ENCODE measurements around the gene SLC44A2. TPM values are rescaled to one million over a fixed set of nuclear protein-coding genes. Genes with fewer than 3 reads are reported as not detected.
A peak's percentile ranks its signal among the peaks of the same experiment; 100 is the strongest.

SLC44A2 gene
- total and polyA plus RNA-seq, 10 of the 15 experiments (the other 5 are each of a cell fraction or from before 2014, with no cell fraction given) = 3.0 to 51.3 (median 26.8) TPM

- no peak overlapping the region for H3K27ac ChIP-seq (ENCODE audit: control insufficient read depth, insufficient read depth)
- no peak for FAIRE-seq
- peaks cover 2% of the 10 kb centered on the region; the same call in 1 of the 2 replicates for H3K4me1 ChIP-seq (ENCODE audit: control insufficient read depth, insufficient read depth, low read length)
- no peak for DNase-seq (ENCODE audit: low read depth, low spot score)
- TF ChIP-seq, protein P1, sequence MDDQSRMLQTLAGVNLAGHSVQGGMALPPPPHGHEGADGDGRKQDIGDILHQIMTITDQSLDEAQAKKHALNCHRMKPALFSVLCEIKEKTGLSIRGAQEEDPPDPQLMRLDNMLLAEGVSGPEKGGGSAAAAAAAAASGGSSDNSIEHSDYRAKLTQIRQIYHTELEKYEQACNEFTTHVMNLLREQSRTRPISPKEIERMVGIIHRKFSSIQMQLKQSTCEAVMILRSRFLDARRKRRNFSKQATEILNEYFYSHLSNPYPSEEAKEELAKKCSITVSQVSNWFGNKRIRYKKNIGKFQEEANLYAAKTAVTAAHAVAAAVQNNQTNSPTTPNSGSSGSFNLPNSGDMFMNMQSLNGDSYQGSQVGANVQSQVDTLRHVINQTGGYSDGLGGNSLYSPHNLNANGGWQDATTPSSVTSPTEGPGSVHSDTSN (IDR thresholded peaks at IDR 0.05; ENCODE audit: insufficient replicate concordance, low read depth, low read length) = peak; percentile 51
- TF ChIP-seq RB1 (IDR thresholded peaks at IDR 0.05; ENCODE audit: borderline replicate concordance) (no peak), RUNX3 (IDR thresholded peaks at IDR 0.05; ENCODE audit: low read length) (no peak), PKNOX1 (IDR thresholded peaks at IDR 0.05) (peak; percentile 80)
- ChIA-PET POLR2A (interaction anchor here (4.0 kb wide), 1 partner anchor 62 kb away, joined by 24 read pairs; no protein-coding TSS in a partner anchor), RAD21 (ENCODE audit: unreplicated experiment) (interaction anchor here (1.5 to 5.7 kb wide), 4 partner anchors 20 to 116 kb away, joined by 3 to 250 read pairs (median 93); partner anchors contain the start of gene QTRT1), CTCF (interaction anchor here (0.6 to 9.3 kb wide), 4 partner anchors 61 to 155 kb away, joined by 3 to 397 read pairs (median 112); partner anchors contain the start of gene QTRT1), SMC1A (ENCODE audit: uncharacterized antibody, unreplicated experiment) (interaction anchor here (1.4 to 9.0 kb wide), 3 partner anchors 52 to 116 kb away, joined by 4 to 252 read pairs (median 103); partner anchors contain the start of gene QTRT1)
- no peaks in the 10 kb centered on the region for H4K20me1 ChIP-seq (ENCODE audit: control insufficient read depth, insufficient read depth)
- ATAC-seq = no peak
- 47% methylated on average over 9 of the region's 9 CpGs for WGBS (ENCODE audit: insufficient coverage, insufficient replicate concordance, low lambda C conversion rate, missing lambda C conversion rate)
- intact Hi-C loops (cut with micrococcal nuclease; ENCODE audit: unreplicated experiment) (no loop called here), in situ Hi-C loops (cut with MboI) (loop anchor here (5.0 kb wide), 2 partner anchors 59 to 114 kb away; no protein-coding TSS in a partner anchor)
- no peak overlapping the region for H3K9ac ChIP-seq (ENCODE audit: control insufficient read depth, insufficient read depth, low read length)
- no peaks in the 10 kb centered on the region for H3K36me3 ChIP-seq (ENCODE audit: control insufficient read depth in 2 of 2, insufficient read depth in 2 of 2, low read length in 1 of 2)
- no peaks in the 10 kb centered on the region for H3K9me3 ChIP-seq (replicated peaks; ENCODE audit: control insufficient read depth, insufficient read depth, low read length)
- no peaks in the 10 kb centered on the region; a peak in 1 of 4 replicates for H3K27me3 ChIP-seq (replicated peaks in 1 of 2; ENCODE audit: control insufficient read depth in 2 of 2, insufficient read depth in 2 of 2, low read length in 1 of 2)
- no peak overlapping the region for H2AFZ ChIP-seq (ENCODE audit: control insufficient read depth, low read depth, low read length)
- BruUV-seq (replicated peaks) = no TSS peak
- H3K79me2 ChIP-seq (ENCODE audit: control insufficient read depth, insufficient read depth, low read length) = no peaks in the 10 kb centered on the region
- no peak overlapping the region for H3K4me2 ChIP-seq (ENCODE audit: control insufficient read depth, insufficient read depth)
- no peak overlapping the region for H3K4me3 ChIP-seq
Observed at GRCh38 chr19:10583036-10583776, 42.1 kb upstream of the SLC44A2 start.
